ENCODE measurements around the gene PLCL1. TPM values are rescaled to one million over a fixed set of nuclear protein-coding genes. Genes with fewer than 3 reads are reported as not detected.
A peak's percentile ranks its signal among the peaks of the same experiment; 100 is the strongest.

The PLCL1 gene
- total and polyA plus RNA-seq, 5 donors = 19.5 to 70.1 (median 45.0) TPM

DNA sequence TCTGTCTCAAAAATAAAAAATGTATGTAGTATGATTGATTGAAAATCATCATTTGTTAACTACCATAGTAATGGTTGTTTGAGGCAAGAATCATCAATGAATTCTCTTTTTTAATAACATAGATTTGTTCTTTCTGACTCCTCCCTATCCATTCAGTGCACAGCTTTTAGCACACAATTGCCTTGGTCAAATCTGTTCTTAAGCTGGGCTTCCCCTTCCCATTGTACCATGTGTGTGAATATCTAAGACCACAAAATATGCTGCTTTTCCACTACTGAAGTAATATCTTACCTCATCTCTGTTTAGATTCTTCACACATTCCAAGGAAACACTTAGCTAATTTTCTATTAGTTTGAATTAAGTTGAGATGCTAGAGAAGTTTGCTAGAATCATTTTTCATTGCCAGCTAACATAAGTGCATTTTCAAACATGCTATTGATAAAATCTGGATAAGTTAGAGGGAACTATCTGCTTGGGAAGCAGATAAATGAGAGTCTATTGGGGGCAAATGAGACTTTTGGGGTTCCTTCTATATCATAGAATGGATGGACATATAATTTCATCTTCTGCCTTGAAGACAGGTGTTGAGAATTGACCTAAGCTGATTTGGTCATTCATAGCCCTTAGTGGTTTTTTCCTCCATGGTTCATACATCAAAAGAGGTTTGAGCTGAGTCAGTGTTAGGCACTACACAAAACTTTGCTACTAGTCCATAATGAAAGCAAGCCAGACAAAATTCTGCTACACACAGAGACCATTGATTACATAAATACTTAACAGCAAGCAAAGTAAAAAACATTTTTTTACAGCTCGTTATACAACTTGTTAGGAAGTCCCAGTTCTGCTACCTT, 231.9 kb downstream of the PLCL1 start:
- intact Hi-C loops (cut with DNase I) = no loop called here
- DNase-seq = no peak
- H3K27ac ChIP-seq (ENCODE audit: low read length) = no peak overlapping the region
- ATAC-seq = no peak
- no peaks in the 10 kb centered on the region for H3K27me3 ChIP-seq (ENCODE audit: control insufficient read depth, insufficient read depth)
- 29% methylated on average over 1 of the region's 1 CpG for WGBS
- no peak overlapping the region for H3K4me3 ChIP-seq (ENCODE audit: low read length)
- H3K4me1 ChIP-seq (ENCODE audit: control insufficient read depth, insufficient read depth, low read length) = peaks cover 1% of the 10 kb centered on the region
- H3K9me3 ChIP-seq (ENCODE audit: control insufficient read depth, low read length) = no peaks in the 10 kb centered on the region

DNA sequence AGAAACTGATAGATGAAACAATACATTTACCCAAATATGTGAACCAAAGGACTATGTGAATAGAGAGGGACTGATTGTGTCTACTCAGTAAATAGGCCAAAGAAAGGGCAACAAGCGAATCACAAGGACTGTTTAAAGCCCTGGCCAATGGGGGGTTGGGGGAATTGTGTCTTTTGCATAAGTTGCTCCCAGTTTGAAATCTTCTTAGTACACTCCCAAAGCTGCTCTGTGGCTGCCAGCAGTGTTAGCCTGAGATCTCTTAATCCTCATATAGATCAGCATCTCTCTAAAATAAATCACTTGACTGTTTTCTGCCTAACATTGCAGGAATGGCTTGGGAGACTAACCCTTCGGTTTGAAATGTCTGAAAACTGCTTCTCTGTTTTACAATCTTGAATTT, 236.4 kb downstream of the PLCL1 start:
- ATAC-seq (no peak), DNase-seq (no peak)
- Histone ChIP-seq H3K4me3 (ENCODE audit: low read length) (no peak overlapping the region), H3K27ac (ENCODE audit: low read length) (no peak overlapping the region), H3K4me1 (ENCODE audit: control insufficient read depth, insufficient read depth, low read length) (peaks cover 1% of the 10 kb centered on the region), H3K9me3 (ENCODE audit: control insufficient read depth, low read length) (no peaks in the 10 kb centered on the region), H3K27me3 (ENCODE audit: control insufficient read depth, insufficient read depth) (no peaks in the 10 kb centered on the region)
- intact Hi-C loops (cut with DNase I) = no loop called here
- 90% methylated on average over 2 of the region's 2 CpGs for WGBS

DNA sequence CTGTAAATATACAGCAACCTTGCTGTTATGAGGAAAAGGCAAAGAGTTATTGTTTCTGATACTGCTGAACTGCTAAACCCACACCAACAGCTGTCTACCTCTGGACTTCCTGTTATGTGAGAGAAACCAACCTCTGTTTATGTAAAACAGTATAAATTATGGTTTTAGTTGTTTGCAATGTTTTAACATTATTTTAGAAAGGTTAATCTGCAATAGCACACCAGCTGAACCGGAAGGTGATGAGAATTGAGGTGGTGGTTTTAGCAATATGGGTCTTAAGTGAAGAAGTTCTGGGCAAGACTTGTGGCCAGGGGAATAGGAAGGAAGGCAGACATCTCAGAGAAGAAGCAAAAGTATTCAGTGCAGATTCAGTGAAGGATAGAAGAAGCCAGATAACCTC, 237.8 kb downstream of the PLCL1 start:
- WGBS = 39% methylated on average over 1 of the region's 1 CpG
- H3K27ac ChIP-seq (ENCODE audit: low read length) = no peak overlapping the region

DNA sequence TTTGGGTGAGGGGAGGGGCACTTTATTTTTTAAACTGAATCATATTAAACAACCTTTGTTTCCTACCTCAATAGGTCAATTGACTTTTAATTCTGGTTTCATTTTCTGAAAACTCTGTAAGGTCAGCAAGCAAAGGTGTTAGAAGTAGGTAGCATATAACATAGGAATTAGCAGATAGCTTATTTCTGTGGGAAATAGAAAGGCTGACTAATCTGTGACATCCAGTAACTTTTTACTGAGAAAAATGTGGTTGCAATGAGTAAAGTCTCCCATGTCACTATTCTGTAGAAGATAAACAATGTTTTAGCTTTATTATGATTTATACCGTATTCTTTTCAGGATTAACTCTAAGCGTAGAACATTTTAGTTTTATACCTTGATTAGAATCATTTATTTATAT, 240.4 kb downstream of the PLCL1 start:
- Histone ChIP-seq H3K27me3 (ENCODE audit: control insufficient read depth, insufficient read depth) (no peaks in the 10 kb centered on the region), H3K27ac (ENCODE audit: low read length) (no peak overlapping the region)
- 95% methylated on average over 2 of the region's 2 CpGs for WGBS

More for the DNA sequence above, 237.8 kb downstream of the PLCL1 start:
- intact Hi-C loops (cut with DNase I) = no loop called here
- no peak overlapping the region for H3K4me3 ChIP-seq (ENCODE audit: low read length)
- H3K27me3 ChIP-seq (ENCODE audit: control insufficient read depth, insufficient read depth) = no peaks in the 10 kb centered on the region
- H3K4me1 ChIP-seq (ENCODE audit: control insufficient read depth, insufficient read depth, low read length) = no peaks in the 10 kb centered on the region
- DNase-seq (no peak), ATAC-seq (no peak)
- no peaks in the 10 kb centered on the region for H3K9me3 ChIP-seq (ENCODE audit: control insufficient read depth, low read length)

DNA sequence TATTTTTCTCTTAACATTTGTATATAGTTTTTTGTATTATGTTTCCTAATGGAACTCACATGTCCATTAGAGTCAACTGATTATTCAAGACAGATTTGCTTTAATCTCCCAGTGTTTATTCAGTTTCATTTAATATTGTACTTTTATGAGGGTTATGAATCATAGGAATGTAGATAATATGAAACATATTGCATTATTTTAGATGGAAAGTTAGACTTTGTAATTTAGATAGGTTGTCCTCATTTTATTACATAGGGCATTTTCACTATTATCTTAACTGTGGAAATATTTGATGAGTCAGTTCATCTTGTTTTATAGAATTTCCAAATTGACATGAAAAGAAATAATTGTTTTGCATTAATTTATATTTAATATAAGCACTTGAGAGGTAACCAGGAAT, 240.8 kb downstream of the PLCL1 start:
- intact Hi-C loops (cut with DNase I) = no loop called here

More for the DNA sequence above, 240.4 kb downstream of the PLCL1 start:
- DNase-seq = no peak
- no peaks in the 10 kb centered on the region for H3K9me3 ChIP-seq (ENCODE audit: control insufficient read depth, low read length)
- no peak for ATAC-seq
- intact Hi-C loops (cut with DNase I) = no loop called here
- no peak overlapping the region for H3K4me3 ChIP-seq (ENCODE audit: low read length)
- H3K4me1 ChIP-seq (ENCODE audit: control insufficient read depth, insufficient read depth, low read length) = peaks cover 2% of the 10 kb centered on the region

DNA sequence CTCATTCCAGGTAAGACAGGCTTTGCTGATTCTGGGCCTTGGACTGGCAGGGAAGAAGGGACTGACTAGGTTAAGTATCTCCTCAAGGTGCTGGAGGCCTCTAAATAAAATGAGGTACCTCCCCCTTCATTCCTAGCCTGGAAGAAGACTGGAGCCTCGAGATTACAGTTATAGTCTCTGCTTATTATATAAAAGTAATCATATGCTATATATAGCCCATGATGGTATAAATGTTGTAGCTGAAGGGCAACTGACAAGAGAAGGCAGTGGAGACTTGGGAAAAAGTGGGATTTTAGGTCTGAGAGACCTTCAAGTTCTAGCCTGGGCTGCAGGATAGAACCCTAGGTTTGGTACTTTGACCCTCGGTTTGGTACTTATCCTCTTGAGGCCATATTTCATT, 248.3 kb downstream of the PLCL1 start:
- no peaks in the 10 kb centered on the region for H3K9me3 ChIP-seq (ENCODE audit: control insufficient read depth, low read length)
- H3K4me3 ChIP-seq (ENCODE audit: low read length) = no peak overlapping the region
- DNase-seq (no peak), ATAC-seq (no peak)
- no peaks in the 10 kb centered on the region for H3K27me3 ChIP-seq (ENCODE audit: control insufficient read depth, insufficient read depth)
- no peak overlapping the region for H3K27ac ChIP-seq (ENCODE audit: low read length)
- H3K4me1 ChIP-seq (ENCODE audit: control insufficient read depth, insufficient read depth, low read length) = peaks cover 5% of the 10 kb centered on the region
- intact Hi-C loops (cut with DNase I) = loop anchor here in 1 of 4 donors (10.0 kb wide), 1 partner anchor 248 kb away; the partner anchor contains the start of gene PLCL1
- 69% methylated on average over 2 of the region's 2 CpGs for WGBS

More for the DNA sequence above, 240.8 kb downstream of the PLCL1 start:
- DNase-seq (no peak), ATAC-seq (no peak)
- Histone ChIP-seq H3K4me1 (ENCODE audit: control insufficient read depth, insufficient read depth, low read length) (peaks cover 2% of the 10 kb centered on the region), H3K27ac (ENCODE audit: low read length) (no peak overlapping the region), H3K9me3 (ENCODE audit: control insufficient read depth, low read length) (no peaks in the 10 kb centered on the region), H3K27me3 (ENCODE audit: control insufficient read depth, insufficient read depth) (no peaks in the 10 kb centered on the region), H3K4me3 (ENCODE audit: low read length) (no peak overlapping the region)

DNA sequence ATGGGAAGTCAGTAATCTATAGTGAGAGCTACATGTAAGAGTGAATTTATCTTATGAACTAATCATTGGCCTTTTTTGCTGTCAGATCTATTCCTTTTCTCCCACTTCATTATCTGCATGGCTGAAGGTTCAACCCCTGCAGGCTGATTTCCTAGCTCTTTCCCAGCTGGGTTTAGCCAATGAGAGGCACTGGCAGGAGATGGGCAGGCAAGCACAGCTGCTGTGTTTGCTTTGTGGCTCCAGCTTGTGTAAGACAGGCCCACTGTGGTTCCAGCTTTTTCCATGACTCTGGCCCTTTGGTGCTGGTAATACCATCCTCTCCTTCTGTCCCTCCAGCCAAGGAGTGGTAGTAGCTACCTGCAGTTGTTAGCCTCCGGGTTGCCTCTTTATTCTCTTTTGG, 248.8 kb downstream of the PLCL1 start:
- Histone ChIP-seq H3K27me3 (ENCODE audit: control insufficient read depth, insufficient read depth) (no peaks in the 10 kb centered on the region), H3K27ac (ENCODE audit: low read length) (no peak overlapping the region), H3K4me3 (ENCODE audit: low read length) (no peak overlapping the region), H3K4me1 (ENCODE audit: control insufficient read depth, insufficient read depth, low read length) (peaks cover 5% of the 10 kb centered on the region), H3K9me3 (ENCODE audit: control insufficient read depth, low read length) (no peaks in the 10 kb centered on the region)
- WGBS = 90% methylated on average over 1 of the region's 1 CpG
- intact Hi-C loops (cut with DNase I) = loop anchor here in 1 of 4 donors (10.0 kb wide), 1 partner anchor 248 kb away; the partner anchor contains the start of gene PLCL1
- ATAC-seq = no peak
- DNase-seq = no peak

DNA sequence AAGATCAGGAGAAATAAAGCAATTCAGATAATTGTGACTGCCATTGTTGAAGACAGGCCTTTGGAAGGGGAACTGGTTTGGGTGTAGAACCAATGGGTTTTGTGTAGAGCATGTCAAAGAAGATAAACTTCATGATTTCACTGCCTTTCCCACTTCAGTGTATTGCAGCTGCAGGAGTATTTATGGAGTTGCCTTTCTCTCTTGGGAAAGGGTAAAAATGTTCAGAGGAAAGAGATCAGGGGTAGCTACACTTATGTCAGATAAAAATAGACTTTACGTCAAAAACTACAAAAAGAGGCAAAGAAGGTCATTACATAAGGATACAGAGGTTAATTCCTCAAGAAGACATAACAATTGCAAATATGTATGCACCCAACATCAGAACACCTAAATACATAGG, 249.4 kb downstream of the PLCL1 start:
- ATAC-seq (no peak), DNase-seq (no peak)
- H3K4me1 ChIP-seq (ENCODE audit: control insufficient read depth, insufficient read depth, low read length) = peaks cover 5% of the 10 kb centered on the region
- H3K4me3 ChIP-seq (ENCODE audit: low read length) = no peak overlapping the region
- no peaks in the 10 kb centered on the region for H3K9me3 ChIP-seq (ENCODE audit: control insufficient read depth, low read length)
- no peak overlapping the region for H3K27ac ChIP-seq (ENCODE audit: low read length)
- intact Hi-C loops (cut with DNase I) = loop anchor here in 1 of 4 donors (10.0 kb wide), 1 partner anchor 249 kb away; the partner anchor contains the start of gene PLCL1
- WGBS = 75% methylated on average over 1 of the region's 1 CpG
- H3K27me3 ChIP-seq (ENCODE audit: control insufficient read depth, insufficient read depth) = no peaks in the 10 kb centered on the region

DNA sequence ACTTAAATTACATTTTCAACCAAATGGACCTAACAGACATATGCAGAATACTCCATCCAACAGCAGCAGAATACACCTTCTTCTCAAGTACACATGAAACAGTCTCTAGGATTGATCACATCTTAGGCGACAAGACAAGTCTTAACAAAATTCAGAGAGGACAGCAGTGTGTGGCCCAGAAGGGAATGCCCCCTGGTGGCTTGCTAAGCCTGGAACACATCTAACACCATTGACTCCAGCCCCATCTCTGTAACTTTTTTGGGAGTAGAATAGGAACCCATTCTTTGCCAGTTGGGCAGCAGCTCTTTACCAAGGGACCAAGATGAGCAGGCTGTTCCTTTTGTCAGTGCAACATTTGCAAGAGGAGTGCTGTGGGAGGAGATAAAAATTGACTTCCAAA, 249.9 kb downstream of the PLCL1 start:
- no peak overlapping the region for H3K4me3 ChIP-seq (ENCODE audit: low read length)
- DNase-seq = peak in 2 of 3 donors; percentile 14 to 59
- no peaks in the 10 kb centered on the region for H3K9me3 ChIP-seq (ENCODE audit: control insufficient read depth, low read length)
- H3K4me1 ChIP-seq (ENCODE audit: control insufficient read depth, insufficient read depth, low read length) = peaks cover 3% of the 10 kb centered on the region
- ATAC-seq = peak in 1 of 2 donors; percentile 35
- intact Hi-C loops (cut with DNase I) = loop anchor here in 1 of 4 donors (10.0 kb wide), 1 partner anchor 249 kb away; the partner anchor contains the start of gene PLCL1
- WGBS = 66% methylated on average over 1 of the region's 1 CpG
- H3K27me3 ChIP-seq (ENCODE audit: control insufficient read depth, insufficient read depth) = no peaks in the 10 kb centered on the region
- no peak overlapping the region for H3K27ac ChIP-seq (ENCODE audit: low read length)

DNA sequence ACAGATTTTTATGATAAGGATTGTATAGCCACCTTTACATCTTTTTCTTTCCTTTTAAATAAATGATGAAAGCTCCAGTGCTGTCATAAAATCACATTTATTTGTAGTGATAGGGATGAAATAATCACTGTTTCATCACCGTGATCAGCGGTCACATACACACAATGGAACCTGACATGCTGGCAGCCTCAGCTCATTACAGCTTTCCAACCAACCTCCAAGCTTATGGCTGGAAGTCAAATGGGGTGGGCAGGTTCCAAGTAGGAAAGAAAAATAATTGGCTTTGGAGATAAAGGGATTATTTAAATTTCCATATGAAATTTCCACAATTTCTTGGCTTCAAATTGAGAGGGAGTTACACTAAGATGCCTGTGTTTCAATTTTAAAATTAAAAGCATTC, 251.3 kb downstream of the PLCL1 start:
- ATAC-seq = no peak
- peaks cover 5% of the 10 kb centered on the region for H3K4me1 ChIP-seq (ENCODE audit: control insufficient read depth, insufficient read depth, low read length)
- DNase-seq = no peak
- H3K27ac ChIP-seq (ENCODE audit: low read length) = no peak overlapping the region
- no peaks in the 10 kb centered on the region for H3K27me3 ChIP-seq (ENCODE audit: control insufficient read depth, insufficient read depth)
- intact Hi-C loops (cut with DNase I) = loop anchor here in 1 of 4 donors (10.0 kb wide), 1 partner anchor 251 kb away; the partner anchor contains the start of gene PLCL1
- no peaks in the 10 kb centered on the region for H3K9me3 ChIP-seq (ENCODE audit: control insufficient read depth, low read length)
- H3K4me3 ChIP-seq (ENCODE audit: low read length) = no peak overlapping the region
- WGBS = 70% methylated on average over 2 of the region's 2 CpGs

DNA sequence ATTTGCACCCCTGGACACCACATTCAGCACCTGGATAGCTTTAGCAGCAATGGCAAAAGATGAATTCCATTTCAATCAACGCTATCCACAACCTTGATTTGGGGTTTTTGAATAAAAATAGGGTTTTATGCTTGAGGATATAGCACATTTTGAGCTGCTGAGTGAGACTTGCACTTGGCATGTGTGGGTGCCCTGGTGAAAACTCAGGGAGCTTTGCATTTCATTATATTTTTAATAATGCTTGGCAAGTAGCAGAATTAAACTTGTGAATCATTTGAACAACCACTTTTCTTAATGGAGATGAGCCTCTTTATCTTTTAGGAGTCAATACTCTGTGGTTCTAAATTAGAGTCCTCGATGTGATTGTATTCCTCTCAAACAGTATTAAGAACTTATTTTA, 252.4 kb downstream of the PLCL1 start:
- DNase-seq = no peak
- Histone ChIP-seq H3K27ac (ENCODE audit: low read length) (no peak overlapping the region), H3K9me3 (ENCODE audit: control insufficient read depth, low read length) (no peaks in the 10 kb centered on the region), H3K4me1 (ENCODE audit: control insufficient read depth, insufficient read depth, low read length) (peaks cover 5% of the 10 kb centered on the region), H3K4me3 (ENCODE audit: low read length) (no peak overlapping the region), H3K27me3 (ENCODE audit: control insufficient read depth, insufficient read depth) (no peaks in the 10 kb centered on the region)
- 91% methylated on average over 2 of the region's 2 CpGs for WGBS
- ATAC-seq = no peak
- intact Hi-C loops (cut with DNase I) = loop anchor here in 1 of 4 donors (10.0 kb wide), 1 partner anchor 252 kb away; the partner anchor contains the start of gene PLCL1

Data from right cardiac atrium (tissue), 5 donors.